HG02884 (cell line): Measurements from ENCODE around the gene TMEM39B.
"Not testable (repeated sequence)": the region's sequence is repeated elsewhere in the genome, so short reads cannot be mapped to it uniquely, and the experiment has no call there.

Source experiments
- ATAC-seq: cut with Tn5 transposase; IDR thresholded peaks from one replicate; pipeline ENCODE4 v1.9.1; 2021; ENCODE audit warnings: mild to moderate bottlenecking, moderate library complexity; ENCODE audit not compliant: unreplicated experiment

The TMEM39B gene

GRCh38 chr1:32068957-32069588, 3.7 kb upstream of the TMEM39B start:
- ATAC-seq: no peak

DNA sequence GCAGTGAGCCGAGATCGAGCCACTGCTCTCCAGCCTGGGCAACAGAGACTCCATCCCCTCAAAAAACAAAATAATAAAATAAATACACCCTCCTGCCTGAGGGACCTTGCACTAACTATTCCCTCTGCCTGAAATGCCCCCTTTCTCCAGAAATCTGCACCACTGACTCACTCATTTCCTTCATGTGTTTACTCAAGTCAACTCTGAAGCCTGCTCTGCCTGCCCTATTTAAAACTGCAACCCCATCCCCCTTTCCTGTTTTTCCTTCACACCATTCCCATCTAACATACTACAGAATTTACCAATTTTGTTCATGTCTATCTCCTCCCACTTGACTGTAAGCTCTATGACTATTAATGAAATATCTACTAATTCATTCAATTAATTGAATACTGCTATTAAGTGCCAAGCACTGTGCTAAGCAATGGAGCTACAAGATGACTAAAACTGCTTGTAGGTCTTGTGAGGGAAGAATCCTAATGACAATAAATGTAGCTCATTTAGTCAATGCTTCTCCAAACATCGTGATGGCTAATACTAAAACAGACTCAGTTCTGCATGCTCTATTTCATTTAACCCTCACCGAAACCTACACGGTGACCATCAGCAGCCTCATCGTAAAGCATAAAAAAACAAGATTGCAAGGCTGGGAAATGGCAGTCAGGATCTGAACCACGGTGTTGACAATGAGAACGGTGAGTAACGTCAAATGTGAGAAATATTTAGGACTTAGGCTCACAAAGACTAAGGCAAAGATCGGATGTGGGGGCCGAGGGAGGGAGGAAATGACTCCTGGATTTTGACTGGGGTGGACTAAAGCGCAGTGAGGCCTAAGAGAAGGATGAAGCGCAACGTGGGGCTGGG, 749 bp upstream of the TMEM39B start:
- no peak for ATAC-seq

DNA sequence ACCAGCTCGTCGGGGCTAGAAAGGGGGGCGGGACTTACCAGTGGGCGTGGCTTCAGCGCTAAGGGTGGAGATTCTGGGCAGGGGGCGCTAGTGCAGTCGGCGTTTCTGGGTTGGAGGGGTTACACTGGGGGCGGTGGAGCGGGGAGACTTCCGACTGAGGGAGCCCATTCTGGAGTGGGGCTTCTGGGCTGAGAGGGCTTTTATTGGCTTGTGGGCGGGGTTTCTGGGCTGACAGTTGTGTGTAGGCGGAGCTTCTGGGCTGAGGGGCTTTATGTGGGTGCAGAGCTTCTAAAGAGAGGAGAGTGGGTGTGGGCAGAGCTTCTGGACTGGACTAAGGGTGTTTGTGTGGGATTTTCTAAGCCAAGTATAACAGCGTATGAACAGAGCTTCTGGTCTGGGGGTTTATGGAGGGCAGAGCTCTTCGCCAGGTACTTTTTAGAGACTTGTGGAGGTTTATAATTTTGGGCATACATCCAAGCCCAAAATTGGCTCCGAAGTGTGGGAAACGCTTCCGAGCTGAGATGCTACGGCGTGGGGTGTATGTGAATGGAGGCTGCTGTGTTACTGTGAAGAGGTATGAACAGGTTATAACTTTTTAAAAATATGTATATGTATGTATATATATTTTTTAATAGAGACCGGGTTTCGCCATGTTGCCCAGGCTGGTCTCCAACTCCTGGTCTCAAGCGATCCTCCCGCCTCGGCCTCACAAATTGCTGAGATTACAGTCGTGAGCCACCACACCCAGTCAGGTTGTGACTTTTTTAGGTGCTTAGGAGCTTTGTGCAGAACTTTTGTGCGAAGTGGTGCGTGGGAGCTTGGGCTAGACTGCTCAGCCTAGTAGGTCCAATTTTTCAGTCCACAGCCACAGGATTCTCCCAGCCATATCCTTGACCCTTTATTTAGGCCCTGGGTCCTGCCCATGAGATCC, 825 bp downstream of the TMEM39B start:
- peak; percentile 24 for ATAC-seq

DNA sequence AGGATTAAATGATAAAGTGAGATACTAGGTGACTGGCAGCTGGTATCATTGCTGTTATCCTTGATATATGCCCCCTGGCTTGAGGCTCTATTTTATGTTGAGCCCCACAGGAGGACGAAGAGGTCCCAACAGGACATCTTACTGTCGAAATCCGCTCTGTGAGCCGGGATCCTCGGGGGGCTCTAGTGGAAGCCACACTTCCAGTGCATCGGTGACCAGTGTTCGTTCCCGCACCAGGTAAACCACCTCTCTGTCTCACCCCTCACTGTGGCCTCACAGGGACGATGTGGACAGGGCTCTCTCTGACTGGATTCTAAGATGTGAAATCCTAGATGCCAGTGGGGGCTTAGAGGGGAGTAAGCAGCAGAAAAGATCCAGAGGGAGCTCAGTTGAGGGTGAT, 2.1 kb downstream of the TMEM39B start:
- ATAC-seq: no peak

DNA sequence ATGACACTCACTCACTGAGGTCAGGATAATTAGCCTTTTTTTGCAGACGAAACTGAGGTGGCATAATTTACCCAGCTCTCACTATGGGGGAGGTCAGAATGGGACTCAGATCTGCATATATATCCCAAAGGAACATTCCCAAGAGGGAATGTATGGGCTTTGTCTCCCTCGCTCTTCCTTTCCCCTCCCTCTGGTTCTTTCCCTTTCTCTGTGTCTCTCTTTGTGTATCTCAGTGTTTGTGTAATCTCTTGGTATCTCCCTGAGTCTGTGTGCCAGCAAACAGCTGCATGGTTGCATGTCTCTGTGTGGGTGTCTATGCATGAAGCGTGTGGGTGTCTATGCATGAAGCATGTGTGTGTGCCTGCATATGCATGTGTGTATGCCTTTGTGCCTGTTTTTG, 4.7 kb downstream of the TMEM39B start:
- ATAC-seq: no peak

- ATAC-seq: no peak
These were observed 9.3 kb downstream of the TMEM39B start for GRCh38 chr1:32082022-32082421.

DNA sequence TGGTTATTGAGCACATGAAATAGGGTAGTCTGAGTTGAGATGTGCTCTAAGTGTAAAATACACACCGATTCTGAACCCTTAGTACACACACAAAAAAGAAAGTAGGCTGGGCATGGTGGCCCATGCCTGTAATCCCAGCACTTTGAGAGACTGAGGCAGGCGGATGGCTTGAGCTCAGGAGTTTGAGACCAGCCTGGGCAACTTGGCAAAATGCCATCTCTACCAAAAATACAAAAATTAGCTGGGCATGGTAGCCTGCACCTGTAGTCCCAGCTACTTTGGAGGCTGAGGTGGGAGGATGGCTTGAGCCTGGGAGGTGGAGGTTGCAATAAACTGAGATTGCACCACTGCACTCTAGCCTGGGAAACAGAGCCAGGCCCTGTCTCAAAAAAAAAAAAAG, 13.6 kb downstream of the TMEM39B start:
- ATAC-seq: not testable (repeated sequence)

GRCh38 chr1:32091176-32091575, 18.4 kb downstream of the TMEM39B start:
- no peak for ATAC-seq

- ATAC-seq: no peak
These were observed 18.9 kb downstream of the TMEM39B start for GRCh38 chr1:32091591-32091990.

GRCh38 chr1:32094746-32095521, 22.2 kb downstream of the TMEM39B start:
- no peak for ATAC-seq

DNA sequence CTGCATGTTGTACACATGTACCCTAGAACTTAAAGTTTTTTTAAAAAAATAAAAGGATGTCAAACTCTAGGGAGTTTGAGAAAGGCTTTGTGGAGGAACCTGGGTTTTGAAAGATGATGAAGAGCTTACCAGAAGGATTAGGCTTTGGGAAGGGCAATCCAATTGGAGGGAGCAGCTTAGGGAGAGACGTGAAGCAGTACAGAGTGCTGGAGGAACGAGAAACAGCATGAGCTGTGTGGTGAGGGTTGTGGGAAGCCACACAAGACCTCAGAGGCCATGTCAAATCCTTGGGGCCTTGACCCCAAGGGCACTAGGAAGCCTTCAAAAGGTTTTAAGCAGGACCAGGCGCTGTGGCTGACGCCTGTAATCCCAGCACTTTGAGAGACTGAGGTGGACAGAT, 26.7 kb downstream of the TMEM39B start:
- no peak for ATAC-seq

DNA sequence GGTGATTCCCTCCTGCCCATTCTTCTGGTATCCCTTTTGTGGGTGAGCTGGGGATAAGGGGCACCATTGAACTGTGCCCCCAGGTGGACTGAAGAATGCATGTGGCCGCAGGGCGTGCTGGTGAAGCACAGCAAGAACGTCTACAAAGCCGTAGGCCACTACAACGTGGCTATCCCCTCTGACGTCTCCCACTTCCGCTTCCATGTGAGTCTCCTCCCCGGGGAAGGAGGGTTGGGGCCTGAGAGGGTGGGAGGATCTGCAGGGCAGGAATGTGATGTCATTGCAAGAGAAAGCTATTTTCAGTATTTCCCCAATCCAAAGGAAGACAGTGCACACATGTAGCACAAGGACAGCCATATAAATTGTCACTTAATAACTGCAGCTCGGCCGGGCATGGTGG, 27.6 kb downstream of the TMEM39B start:
- no peak for ATAC-seq

DNA sequence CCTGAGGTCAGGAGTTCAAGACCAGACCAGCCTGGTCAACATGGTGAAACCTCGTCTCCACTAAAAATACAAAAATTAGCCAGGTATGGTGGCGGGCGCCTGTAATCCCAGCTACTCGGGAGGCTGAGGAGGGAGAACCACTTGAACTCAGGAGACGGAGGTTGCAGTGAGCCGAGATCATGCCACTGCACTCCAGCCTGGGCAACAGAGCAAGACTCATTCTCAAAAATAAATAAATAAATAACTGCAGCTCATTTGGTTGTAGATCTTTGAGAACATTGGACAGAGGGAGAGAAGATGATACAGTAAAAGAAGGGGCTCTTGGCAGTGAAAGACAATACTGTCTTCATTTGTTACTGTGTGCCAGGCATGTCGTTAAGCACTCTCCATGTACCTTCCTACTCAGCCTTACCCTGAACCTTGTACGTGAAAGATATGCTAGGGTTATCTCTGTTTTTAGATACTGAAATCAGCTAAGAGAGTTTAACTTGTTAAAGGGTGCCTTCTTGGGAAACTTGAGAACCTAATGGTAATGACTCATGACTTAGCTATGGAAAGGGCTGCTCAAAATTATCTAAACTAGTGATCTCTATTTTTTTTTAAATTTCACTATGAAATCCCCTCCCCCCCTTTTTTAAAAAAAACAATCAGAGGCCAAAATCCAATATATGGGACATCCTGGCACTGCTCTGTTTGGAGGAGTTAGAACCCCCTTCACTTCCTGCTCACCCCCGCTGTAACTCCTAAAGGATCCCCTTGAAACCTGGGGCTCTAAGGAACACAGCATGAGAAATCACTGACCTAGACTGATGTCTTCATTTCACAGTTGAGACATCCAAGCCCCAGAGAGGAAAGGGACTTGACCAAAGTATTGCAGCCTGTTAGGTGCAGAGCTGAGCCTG, 28.3 kb downstream of the TMEM39B start:
- no peak for ATAC-seq

DNA sequence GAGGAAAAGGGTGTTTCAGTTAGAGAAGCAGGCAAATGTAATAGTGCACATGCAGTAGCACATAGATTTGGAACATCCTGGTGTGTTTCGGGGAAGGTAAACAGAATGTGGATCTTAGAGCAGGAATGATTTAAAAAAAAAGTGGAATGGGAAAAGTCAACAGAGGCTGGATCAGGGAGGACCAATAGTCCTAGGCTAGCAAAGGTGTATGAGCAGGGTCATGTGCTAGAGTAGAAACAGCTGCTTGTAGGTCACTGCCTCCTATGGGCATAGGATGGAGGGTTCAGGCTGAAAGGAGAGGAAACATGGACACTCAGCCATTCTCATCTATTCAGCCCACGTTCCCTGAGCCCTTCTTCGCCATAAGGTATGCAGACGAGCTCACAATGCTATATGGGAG, 31.4 kb downstream of the TMEM39B start:
- ATAC-seq: no peak

GRCh38 chr1:32105338-32105737, 32.6 kb downstream of the TMEM39B start:
- ATAC-seq: no peak

- no peak for ATAC-seq
These were observed 34.0 kb downstream of the TMEM39B start for GRCh38 chr1:32106663-32107275.

- ATAC-seq: no peak
These were observed 35.3 kb downstream of the TMEM39B start, which contains the start of gene KPNA6 for GRCh38 chr1:32107742-32108661. Gene KPNA6, plus strand, starts transcription at chr1:32108056. Its CDS starts 75 bp downstream, at chr1:32108131.

DNA sequence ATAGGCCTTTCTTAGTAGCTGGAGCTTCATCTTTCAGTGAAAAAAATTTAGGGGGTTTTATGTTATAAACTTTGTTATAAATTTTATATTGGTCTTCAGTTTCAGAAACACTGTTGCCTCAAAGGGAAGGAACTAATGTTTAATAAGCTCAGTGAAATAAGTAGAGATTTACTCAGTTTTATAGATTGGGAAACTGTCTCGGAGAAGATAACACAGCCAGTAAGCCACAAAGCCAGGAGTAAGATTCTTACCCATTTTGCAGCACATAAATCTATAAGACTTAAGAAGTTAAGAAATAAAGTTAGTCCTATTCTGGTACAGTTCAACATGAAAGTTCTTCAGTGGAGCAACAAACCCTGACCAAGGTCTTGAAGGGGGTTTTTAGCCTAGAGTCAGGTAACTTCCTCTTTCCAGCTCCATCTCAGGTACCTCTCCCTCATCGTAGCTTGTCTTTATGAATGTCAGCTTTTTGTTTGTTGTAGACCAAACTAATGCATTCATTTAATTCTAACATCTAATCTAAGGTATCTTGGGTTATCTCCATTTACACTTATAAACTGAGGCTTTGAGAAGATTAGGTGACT, 38.4 kb downstream of the TMEM39B start:
- no peak for ATAC-seq
